Neural progenitor cell (in vitro differentiated cells): Measurements from ENCODE around the gene GNB4. TPM values are rescaled to one million over a fixed set of nuclear protein-coding genes. Genes with fewer than 3 reads are reported as not detected.

Experiments used
- DNase-seq: peaks from one replicate; pipeline ENCODE4 v3.0.0-alpha.2; 2016; ENCODE audit warnings: low spot score
- H2AFZ ChIP-seq: fragments of 200-600 bp; sonication (generic); replicated peaks from 2 replicates; pipeline ENCODE4 v1.6.1; 2016; ENCODE audit warnings: antibody characterized with exemption
- H3F3A ChIP-seq: fragments of 200-600 bp; sonication (generic); 2 replicates; pipeline ENCODE4 v1.6.1; 2016; ENCODE audit warnings: antibody characterized with exemption, low read depth
- H3K27ac ChIP-seq: fragments of 200-600 bp; sonication (generic); 2 replicates; pipeline ENCODE4 v1.5.1; 2016; ENCODE audit warnings: mild to moderate bottlenecking
- H3K27me3 ChIP-seq: fragments of 200-600 bp; sonication (generic); 2 replicates; pipeline ENCODE4 v1.6.1; 2016; ENCODE audit warnings: mild to moderate bottlenecking, moderate library complexity
- H3K36me3 ChIP-seq: fragments of 200-600 bp; sonication (generic); 2 replicates; pipeline ENCODE4 v1.5.1; 2016
- H3K4me1 ChIP-seq: fragments of 200-600 bp; sonication (generic); 2 replicates; pipeline ENCODE4 v1.6.1; 2016; ENCODE audit warnings: mixed run types
- H3K4me2 ChIP-seq: fragments of 200-600 bp; sonication (generic); 2 replicates; pipeline ENCODE4 v1.6.1; 2016
- H3K4me3 ChIP-seq: fragments of 200-600 bp; sonication (generic); 2 replicates; pipeline ENCODE4 v1.5.1; 2016
- H3K79me2 ChIP-seq: fragments of 200-600 bp; sonication (generic); 2 replicates; pipeline ENCODE4 v1.6.1; 2016; ENCODE audit warnings: low read depth
- H3K9ac ChIP-seq: fragments of 200-600 bp; sonication (generic); 2 replicates; pipeline ENCODE4 v1.6.1; 2016
- H3K9me3 ChIP-seq: fragments of 200-600 bp; sonication (generic); 2 replicates; pipeline ENCODE4 v1.5.1; 2016; ENCODE audit warnings: low read depth
- H4K20me1 ChIP-seq: fragments of 200-600 bp; sonication (generic); 2 replicates; pipeline ENCODE4 v1.6.1; 2016; ENCODE audit warnings: low read depth
- H3K27ac Mint-ChIP-seq: 3 replicates; pipeline ENCODE4 v1.8.0; 2021; ENCODE audit warnings: mixed read lengths
- H3K27me3 Mint-ChIP-seq: 2 replicates; pipeline ENCODE4 v1.8.0; 2022; ENCODE audit warnings: low read depth, mild to moderate bottlenecking, inconsistent platforms, moderate library complexity, mixed read lengths; ENCODE audit not compliant: insufficient read depth
- H3K36me3 Mint-ChIP-seq: 3 replicates; pipeline ENCODE4 v1.8.0; 2021; ENCODE audit warnings: mixed read lengths
- H3K4me1 Mint-ChIP-seq: 3 replicates; pipeline ENCODE4 v1.8.0; 2021; ENCODE audit warnings: mixed read lengths
- H3K4me3 Mint-ChIP-seq: 3 replicates; pipeline ENCODE4 v1.8.0; 2021; ENCODE audit warnings: mild to moderate bottlenecking, moderate library complexity, mixed read lengths
- H3K9me3 Mint-ChIP-seq: 3 replicates; pipeline ENCODE4 v1.8.0; 2020; ENCODE audit warnings: mixed read lengths
- CTCF ChIP-seq: fragments of 200-600 bp; sonication (generic); IDR thresholded peaks from 2 replicates; pipeline ENCODE4 v1.5.1; 2017; ENCODE audit warnings: antibody characterized with exemption, mild to moderate bottlenecking
- EZH2 ChIP-seq: fragments of 200-600 bp; sonication (generic); IDR thresholded peaks from 2 replicates; pipeline ENCODE4 v1.6.1; 2017; ENCODE audit warnings: antibody characterized with exemption, mild to moderate bottlenecking, moderate library complexity
- EZH2phosphoT487 ChIP-seq: fragments of 200-600 bp; sonication (generic); IDR thresholded peaks from 2 replicates; pipeline ENCODE4 v1.6.1; 2017; ENCODE audit warnings: antibody characterized with exemption
- total RNA-seq: library from RNA; depleted of rRNA; stranded (reverse); fragments of >200 nt; gene quantifications from 2 replicates; pipeline ENCODE4 v1.2.3, GENCODE V29; 2015; ENCODE audit warnings: low replicate concordance

GNB4 gene
- total RNA-seq, 1 donor from 2014 or later = 74.6 TPM

GRCh38 chr3:179474480-179474879 lies 23.2 kb upstream of the GNB4 start:
- no peak overlapping the region for H3K4me3 ChIP-seq
- Mint-ChIP-seq H3K27ac (no peak overlapping the region), H3K9me3 (no peaks in the 10 kb centered on the region), H3K4me1 (no peaks in the 10 kb centered on the region), H3K27me3 (peaks cover 3% of the 10 kb centered on the region), H3K4me3 (no peak overlapping the region), H3K36me3 (no peaks in the 10 kb centered on the region)
- no peaks in the 10 kb centered on the region for H3K9me3 ChIP-seq
- TF ChIP-seq EZH2 (no peak), EZH2phosphoT487 (no peak), CTCF (no peak)
- no peak overlapping the region for H3K27ac ChIP-seq
- no peaks in the 10 kb centered on the region for H3K4me1 ChIP-seq
- no peaks in the 10 kb centered on the region for H3F3A ChIP-seq
- no peaks in the 10 kb centered on the region for H3K36me3 ChIP-seq
- H3K27me3 ChIP-seq = no peaks in the 10 kb centered on the region
- H4K20me1 ChIP-seq = no peaks in the 10 kb centered on the region
- H3K79me2 ChIP-seq = no peaks in the 10 kb centered on the region
- H3K4me2 ChIP-seq = no peak overlapping the region
- no peak overlapping the region for H2AFZ ChIP-seq
- no peak overlapping the region for H3K9ac ChIP-seq
- DNase-seq = no peak

GRCh38 chr3:179473565-179473964 lies 22.3 kb upstream of the GNB4 start:
- Mint-ChIP-seq H3K27me3 (peaks cover 3% of the 10 kb centered on the region), H3K9me3 (no peaks in the 10 kb centered on the region), H3K27ac (no peak overlapping the region), H3K4me1 (no peaks in the 10 kb centered on the region), H3K36me3 (no peaks in the 10 kb centered on the region), H3K4me3 (no peak overlapping the region)
- Histone ChIP-seq H3K4me2 (no peak overlapping the region), H2AFZ (no peak overlapping the region), H3K27me3 (no peaks in the 10 kb centered on the region), H3K79me2 (no peaks in the 10 kb centered on the region), H4K20me1 (no peaks in the 10 kb centered on the region), H3F3A (no peaks in the 10 kb centered on the region), H3K27ac (no peak overlapping the region), H3K9ac (no peak overlapping the region), H3K4me1 (no peaks in the 10 kb centered on the region), H3K36me3 (no peaks in the 10 kb centered on the region), H3K9me3 (no peaks in the 10 kb centered on the region), H3K4me3 (no peak overlapping the region)
- DNase-seq = no peak
- TF ChIP-seq EZH2phosphoT487 (no peak), EZH2 (no peak), CTCF (no peak)

- H3K27me3 ChIP-seq = no peaks in the 10 kb centered on the region
- TF ChIP-seq CTCF (no peak), EZH2 (no peak), EZH2phosphoT487 (no peak)
- H3K9me3 ChIP-seq = no peaks in the 10 kb centered on the region
- no peak overlapping the region for H3K9ac ChIP-seq
- Mint-ChIP-seq H3K9me3 (no peaks in the 10 kb centered on the region), H3K4me3 (no peak overlapping the region), H3K27me3 (peaks cover 2% of the 10 kb centered on the region), H3K36me3 (no peaks in the 10 kb centered on the region), H3K4me1 (peaks cover 10% of the 10 kb centered on the region), H3K27ac (no peak overlapping the region)
- no peaks in the 10 kb centered on the region for H4K20me1 ChIP-seq
- peak; percentile 27 for DNase-seq
- no peaks in the 10 kb centered on the region for H3K79me2 ChIP-seq
- H3K27ac ChIP-seq = no peak overlapping the region
- no peak overlapping the region for H3K4me3 ChIP-seq
- no peaks in the 10 kb centered on the region for H3K36me3 ChIP-seq
- peak overlapping the region; percentile 57 for H2AFZ ChIP-seq
- H3F3A ChIP-seq = no peaks in the 10 kb centered on the region
- no peak overlapping the region for H3K4me2 ChIP-seq
- peaks cover 9% of the 10 kb centered on the region for H3K4me1 ChIP-seq
Observed at GRCh38 chr3:179464323-179465092, 13.2 kb upstream of the GNB4 start.
